ENCODE measurements around the gene PPFIBP1.

- TF ChIP-seq CTCF (IDR thresholded peaks at IDR 0.05): no peak
- TF ChIP-seq POLR2A (IDR thresholded peaks at IDR 0.05): no peak
Observed at GRCh38 chr12:27743601-27744000, 219.6 kb downstream of the PPFIBP1 start.
